HepG2 (cell line): ENCODE results near the gene SIX3. TPM values are rescaled to one million over a fixed set of nuclear protein-coding genes. Genes with fewer than 3 reads are reported as not detected.

Experiments used
- CREB1 ChIP-seq, 2 experiments: fragments of 450-650 bp in 1 of 2; IDR thresholded peaks; 2 replicates each; pipeline ENCODE4 v1.6.1; 2016 to 2017; ENCODE audit warnings: control low read depth in 1 of 2, mild to moderate bottlenecking in 1 of 2, missing compliant biosample characterization in 1 of 2, missing genetic modification characterization in 1 of 2
- DPF2 ChIP-seq: sonication (generic); formaldehyde crosslinking; IDR thresholded peaks from 2 replicates; pipeline ENCODE4 v1.4.0; 2020; ENCODE audit warnings: mild to moderate bottlenecking, low read depth, missing genetic modification reagents, borderline replicate concordance
- EHMT2 ChIP-seq: fragments of 200-600 bp; sonication (generic); IDR thresholded peaks from 2 replicates; pipeline ENCODE4 v1.7.0; 2017; ENCODE audit warnings: antibody characterized with exemption, low read depth, low read length, borderline replicate concordance
- GPN1 ChIP-seq: sonication (generic); formaldehyde crosslinking; IDR thresholded peaks from 2 replicates; pipeline ENCODE4 v1.5.1; 2020; ENCODE audit warnings: missing genetic modification reagents, borderline replicate concordance
- HNF4G ChIP-seq, 2 experiments: sonication (generic) in 1 of 2; formaldehyde crosslinking in 1 of 2; IDR thresholded peaks; 2 replicates each; pipeline versions ENCODE4 v1.4.0 to v1.6.1; 2011 to 2020; ENCODE audit warnings: borderline replicate concordance in 2 of 2, low read depth in 2 of 2, mild to moderate bottlenecking in 2 of 2, low read length in 1 of 2, missing genetic modification reagents in 1 of 2, moderate library complexity in 1 of 2
- JARID2 ChIP-seq: sonication (generic); formaldehyde crosslinking; IDR thresholded peaks from 2 replicates; pipeline ENCODE4 v1.8.1; 2023; ENCODE audit warnings: missing genetic modification reagents, inconsistent platforms; ENCODE audit not compliant: insufficient replicate concordance
- KAT8 ChIP-seq: IDR thresholded peaks from 2 replicates; pipeline ENCODE4 v1.6.1; 2016; ENCODE audit warnings: missing genetic modification reagents, missing compliant biosample characterization
- KDM6A ChIP-seq: IDR thresholded peaks from 2 replicates; pipeline ENCODE4 v1.6.1; 2016; ENCODE audit warnings: low read depth
- NFE2 ChIP-seq: sonication (generic); formaldehyde crosslinking; IDR thresholded peaks from 2 replicates; pipeline ENCODE4 v1.4.0; 2020; ENCODE audit warnings: missing genetic modification reagents
- NKX3-1 ChIP-seq: sonication (generic); formaldehyde crosslinking; IDR thresholded peaks from 2 replicates; pipeline ENCODE4 v1.5.0; 2020; ENCODE audit warnings: missing genetic modification reagents
- NRL ChIP-seq: sonication (generic); formaldehyde crosslinking; IDR thresholded peaks from 2 replicates; pipeline ENCODE4 v1.5.0; 2020; ENCODE audit warnings: missing genetic modification reagents, mild to moderate bottlenecking, moderate library complexity, borderline replicate concordance
- PAX8 ChIP-seq: sonication (generic); formaldehyde crosslinking; IDR thresholded peaks from 2 replicates; pipeline ENCODE4 v1.8.0; 2022; ENCODE audit warnings: mild to moderate bottlenecking, missing genetic modification reagents, borderline replicate concordance
- REXO4 ChIP-seq: sonication (generic); formaldehyde crosslinking; IDR thresholded peaks from 2 replicates; pipeline ENCODE4 v1.8.0; 2022; ENCODE audit warnings: missing genetic modification reagents, mild to moderate bottlenecking, borderline replicate concordance
- SALL2 ChIP-seq: sonication (generic); formaldehyde crosslinking; IDR thresholded peaks from 2 replicates; pipeline ENCODE4 v1.8.1; 2023; ENCODE audit warnings: mild to moderate bottlenecking, missing genetic modification reagents, inconsistent platforms
- SATB2 ChIP-seq: sonication (generic); formaldehyde crosslinking; IDR thresholded peaks from 2 replicates; pipeline ENCODE4 v1.5.0; 2020; ENCODE audit warnings: missing genetic modification reagents
- SIX1 ChIP-seq: sonication (generic); formaldehyde crosslinking; IDR thresholded peaks from 2 replicates; pipeline ENCODE4 v1.4.0; 2020; ENCODE audit warnings: missing genetic modification reagents, borderline replicate concordance
- STAG1 ChIP-seq: sonication (generic); formaldehyde crosslinking; IDR thresholded peaks from 2 replicates; pipeline ENCODE4 v1.4.0; 2020; ENCODE audit warnings: missing genetic modification reagents
- TAF1 ChIP-seq: sonication (generic); formaldehyde crosslinking; IDR thresholded peaks from 2 replicates; pipeline ENCODE4 v1.4.0; 2020; ENCODE audit warnings: missing genetic modification reagents
- TSC22D2 ChIP-seq: sonication (generic); formaldehyde crosslinking; IDR thresholded peaks from 2 replicates; pipeline ENCODE4 v1.5.1; 2020; ENCODE audit warnings: missing genetic modification reagents, mild to moderate bottlenecking, borderline replicate concordance
- ZNF253 ChIP-seq: sonication (generic); formaldehyde crosslinking; IDR thresholded peaks from 2 replicates; pipeline ENCODE4 v1.8.0; 2022; ENCODE audit warnings: mild to moderate bottlenecking, missing genetic modification reagents, borderline replicate concordance
- ZNF317 ChIP-seq: sonication (generic); formaldehyde crosslinking; IDR thresholded peaks from 2 replicates; pipeline ENCODE4 v1.5.0; 2020; ENCODE audit warnings: mild to moderate bottlenecking, missing genetic modification reagents
- ZNF383 ChIP-seq: sonication (generic); formaldehyde crosslinking; IDR thresholded peaks from 2 replicates; pipeline ENCODE4 v1.4.0; 2020; ENCODE audit warnings: missing genetic modification reagents, mild to moderate bottlenecking, borderline replicate concordance
- ZNF468 ChIP-seq: sonication (generic); formaldehyde crosslinking; IDR thresholded peaks from 2 replicates; pipeline ENCODE4 v1.8.0; 2022; ENCODE audit warnings: mild to moderate bottlenecking, moderate library complexity, missing genetic modification reagents
- ZNF562 ChIP-seq: sonication (generic); formaldehyde crosslinking; IDR thresholded peaks from 2 replicates; pipeline ENCODE4 v1.8.0; 2022; ENCODE audit warnings: missing genetic modification reagents, borderline replicate concordance
- ZNF713 ChIP-seq: sonication (generic); formaldehyde crosslinking; IDR thresholded peaks from 2 replicates; pipeline ENCODE4 v1.4.0; 2020; ENCODE audit warnings: mild to moderate bottlenecking, missing genetic modification reagents
- polyA plus RNA-seq, 8 experiments: library from polyadenylated mRNA; depleted of rRNA in 3 of 8; stranded (reverse) in 7 of 8; unstranded in 1 of 8; fragments of >200 nt; fragmentation: Illumina TruSeq in 4 of 8; extraction: Trizol in 4 of 8; gene quantifications; 2 replicates each; pipeline versions ENCODE4 v1.2.1 to v1.2.3, GENCODE V29; 2011 to 2016; ENCODE audit warnings: low read depth in 4 of 8, missing spikeins in 1 of 8, mixed read lengths in 1 of 8; ENCODE audit not compliant: insufficient read depth in 1 of 8
- total RNA-seq, 5 experiments: library from RNA; depleted of rRNA; stranded (reverse); fragments of >200 nt; fragmentation: Illumina TruSeq; extraction: Trizol; gene quantifications; 2 replicates each; pipeline ENCODE4 v1.2.3, GENCODE V29; 2016; ENCODE audit warnings: low read depth in 1 of 5
- TF ChIP-seq, protein P1 (sequence below): sonication (generic); formaldehyde crosslinking; IDR thresholded peaks from 2 replicates; pipeline ENCODE4 v1.5.1; 2020; ENCODE audit warnings: missing genetic modification reagents, mild to moderate bottlenecking, borderline replicate concordance
- TF ChIP-seq, protein P2 (sequence below): sonication (generic); formaldehyde crosslinking; IDR thresholded peaks from 2 replicates; pipeline ENCODE4 v1.5.1; 2020; ENCODE audit warnings: missing genetic modification reagents, mild to moderate bottlenecking, borderline replicate concordance
- TF ChIP-seq, protein P3 (sequence below): sonication (generic); formaldehyde crosslinking; IDR thresholded peaks from 2 replicates; pipeline ENCODE4 v1.4.0; 2020; ENCODE audit warnings: missing genetic modification reagents, mild to moderate bottlenecking, borderline replicate concordance

The SIX3 gene
- total and polyA plus RNA-seq, 2 of the 13 experiments (the other 11 are each of a cell fraction or from before 2014, with no cell fraction given) = not detected

DNA sequence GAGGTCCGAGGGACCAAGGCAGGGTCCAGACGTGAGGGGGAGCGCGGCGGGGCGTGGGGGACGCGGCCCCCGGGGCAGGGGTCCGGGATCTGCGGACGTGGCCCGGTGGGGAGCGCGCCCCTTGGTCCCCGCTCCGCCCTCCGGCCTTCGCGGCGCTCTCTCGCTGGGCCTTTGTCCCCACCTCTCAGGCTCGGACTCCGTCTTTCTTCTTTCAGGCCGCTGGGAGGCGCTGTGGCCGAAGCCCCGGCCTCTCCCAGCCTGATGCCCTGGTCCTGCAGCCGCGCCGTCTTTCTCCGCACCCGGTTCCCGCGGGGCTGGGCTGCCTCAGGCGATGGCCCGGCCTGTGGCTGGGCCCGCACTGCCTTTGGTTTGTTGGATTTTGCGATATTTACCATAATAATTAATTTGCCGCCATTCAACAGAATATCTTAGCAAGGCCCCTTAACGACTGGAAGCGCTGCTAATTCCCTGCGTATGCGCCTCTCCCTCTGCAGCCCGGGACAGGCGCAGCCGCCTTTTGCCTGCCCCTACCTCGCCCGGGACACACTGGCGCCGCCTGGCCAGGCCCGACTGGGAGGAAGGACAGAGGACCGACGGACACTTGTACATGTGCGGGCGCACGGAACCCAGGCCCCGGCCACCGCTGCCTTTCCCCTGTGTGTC is 10.8 kb downstream of the SIX3 start (continued):
- no peak for TF ChIP-seq CREB1 (IDR thresholded peaks at IDR 0.05)
- no peak for TF ChIP-seq CREB1 (CRISPR knock-in tag; IDR thresholded peaks at IDR 0.05)
- TF ChIP-seq ZNF468 (CRISPR knock-in tag) = no peak
- TF ChIP-seq TSC22D2 (CRISPR knock-in tag) = no peak
- TF ChIP-seq NFE2 (CRISPR knock-in tag) = no peak
- TF ChIP-seq, protein P1, sequence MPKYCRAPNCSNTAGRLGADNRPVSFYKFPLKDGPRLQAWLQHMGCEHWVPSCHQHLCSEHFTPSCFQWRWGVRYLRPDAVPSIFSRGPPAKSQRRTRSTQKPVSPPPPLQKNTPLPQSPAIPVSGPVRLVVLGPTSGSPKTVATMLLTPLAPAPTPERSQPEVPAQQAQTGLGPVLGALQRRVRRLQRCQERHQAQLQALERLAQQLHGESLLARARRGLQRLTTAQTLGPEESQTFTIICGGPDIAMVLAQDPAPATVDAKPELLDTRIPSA (CRISPR knock-in tag) = no peak
- TF ChIP-seq KDM6A (CRISPR knock-in tag) = no peak
- TF ChIP-seq NKX3-1 (CRISPR knock-in tag) = no peak
- no peak for TF ChIP-seq PAX8
- no peak for TF ChIP-seq EHMT2
- TF ChIP-seq, protein P2, sequence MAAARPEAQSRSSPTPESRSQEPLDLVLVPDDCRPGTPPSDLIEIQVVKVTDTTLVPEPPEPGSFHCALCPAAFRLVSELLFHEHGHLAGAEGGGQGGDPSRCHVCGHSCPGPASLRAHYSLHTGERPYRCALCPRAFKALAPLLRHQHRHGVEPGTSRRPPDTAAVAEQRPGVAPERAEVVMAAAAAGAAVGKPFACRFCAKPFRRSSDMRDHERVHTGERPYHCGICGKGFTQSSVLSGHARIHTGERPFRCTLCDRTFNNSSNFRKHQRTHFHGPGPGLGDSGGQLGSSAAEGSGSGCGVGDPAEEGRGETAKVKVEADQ (CRISPR knock-in tag) = peak; percentile 86; the same call in 1 of the 2 replicates
- TF ChIP-seq DPF2 = no peak
- TF ChIP-seq SIX1 (CRISPR knock-in tag) = no peak
- TF ChIP-seq ZNF713 (CRISPR knock-in tag) = no peak
- no peak for TF ChIP-seq NRL (CRISPR knock-in tag)
- TF ChIP-seq REXO4 (CRISPR knock-in tag) = no peak
- TF ChIP-seq KAT8 (CRISPR knock-in tag) = peak; percentile 40; the same call in 1 of the 2 replicates
- no peak for TF ChIP-seq ZNF562 (CRISPR knock-in tag)
- no peak for TF ChIP-seq SALL2 (CRISPR knock-in tag)
- TF ChIP-seq GPN1 (CRISPR knock-in tag) = no peak
- TF ChIP-seq, protein P3, sequence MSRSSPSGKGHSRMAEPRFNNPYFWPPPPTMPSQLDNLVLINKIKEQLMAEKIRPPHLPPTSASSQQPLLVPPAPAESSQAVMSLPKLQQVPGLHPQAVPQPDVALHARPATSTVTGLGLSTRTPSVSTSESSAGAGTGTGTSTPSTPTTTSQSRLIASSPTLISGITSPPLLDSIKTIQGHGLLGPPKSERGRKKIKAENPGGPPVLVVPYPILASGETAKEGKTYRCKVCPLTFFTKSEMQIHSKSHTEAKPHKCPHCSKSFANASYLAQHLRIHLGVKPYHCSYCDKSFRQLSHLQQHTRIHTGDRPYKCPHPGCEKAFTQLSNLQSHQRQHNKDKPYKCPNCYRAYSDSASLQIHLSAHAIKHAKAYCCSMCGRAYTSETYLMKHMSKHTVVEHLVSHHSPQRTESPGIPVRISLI (CRISPR knock-in tag) = no peak
- no peak; the same call in 1 of the 2 replicates for TF ChIP-seq HNF4G (IDR thresholded peaks at IDR 0.05; ENCODE audit: borderline replicate concordance, low read depth, low read length)
- TF ChIP-seq HNF4G (CRISPR knock-in tag; IDR thresholded peaks at IDR 0.05; ENCODE audit: borderline replicate concordance, low read depth) = no peak
- TF ChIP-seq SATB2 = no peak
- no peak for TF ChIP-seq ZNF317 (CRISPR knock-in tag)
- TF ChIP-seq TAF1 (CRISPR knock-in tag) = no peak
- TF ChIP-seq JARID2 = no peak
- TF ChIP-seq STAG1 (CRISPR knock-in tag) = peak; percentile 48
- TF ChIP-seq ZNF383 (CRISPR knock-in tag) = 0 out of 2 replicates have a peak, but pooled peaks have one; percentile 49
- no peak for TF ChIP-seq ZNF253 (CRISPR knock-in tag)
